ENCODE results near the gene RUFY3.

DNA sequence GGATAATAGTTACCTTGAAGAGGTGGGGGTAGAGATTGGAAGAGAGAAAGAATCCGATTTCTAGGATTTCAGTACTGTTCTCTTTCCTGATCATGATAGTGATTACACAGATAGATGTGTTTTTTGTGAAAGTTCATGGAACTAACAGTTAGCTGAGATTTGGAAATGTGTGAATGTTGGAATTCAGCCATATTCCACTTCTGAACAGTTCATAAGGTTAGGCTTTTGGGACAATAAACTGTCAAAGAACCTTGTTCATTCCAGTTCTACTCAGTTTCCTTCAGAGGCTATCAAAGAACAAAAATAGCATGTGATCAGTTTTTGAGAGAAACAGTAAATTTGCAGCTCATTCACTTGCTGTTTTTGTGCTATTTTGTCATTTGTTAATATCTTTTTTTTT is 43.6 kb downstream of the RUFY3 start:
- no peak for TF ChIP-seq FOXK2 (IDR thresholded peaks at IDR 0.05)
- TF ChIP-seq FOXM1 (IDR thresholded peaks at IDR 0.05; ENCODE audit: borderline replicate concordance) = no peak
- no peak for TF ChIP-seq SP1 (IDR thresholded peaks at IDR 0.05)
- no peak for TF ChIP-seq ARNT (IDR thresholded peaks at IDR 0.05)
- TF ChIP-seq TARDBP (IDR thresholded peaks at IDR 0.05) = no peak
- no peak for TF ChIP-seq CTBP1 (IDR thresholded peaks at IDR 0.05; ENCODE audit: borderline replicate concordance)
- TF ChIP-seq, protein P1, sequence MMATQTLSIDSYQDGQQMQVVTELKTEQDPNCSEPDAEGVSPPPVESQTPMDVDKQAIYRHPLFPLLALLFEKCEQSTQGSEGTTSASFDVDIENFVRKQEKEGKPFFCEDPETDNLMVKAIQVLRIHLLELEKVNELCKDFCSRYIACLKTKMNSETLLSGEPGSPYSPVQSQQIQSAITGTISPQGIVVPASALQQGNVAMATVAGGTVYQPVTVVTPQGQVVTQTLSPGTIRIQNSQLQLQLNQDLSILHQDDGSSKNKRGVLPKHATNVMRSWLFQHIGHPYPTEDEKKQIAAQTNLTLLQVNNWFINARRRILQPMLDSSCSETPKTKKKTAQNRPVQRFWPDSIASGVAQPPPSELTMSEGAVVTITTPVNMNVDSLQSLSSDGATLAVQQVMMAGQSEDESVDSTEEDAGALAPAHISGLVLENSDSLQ (IDR thresholded peaks at IDR 0.05) = no peak

Measured in HEK293T (cell line).